ENCODE measurements around the gene SLC1A7. TPM values are rescaled to one million over a fixed set of nuclear protein-coding genes. Genes with fewer than 3 reads are reported as not detected.
A peak's percentile ranks its signal among the peaks of the same experiment; 100 is the strongest.

SLC1A7 gene
- total RNA-seq, 2 donors from 2014 or later = 1.7 to 2.5 TPM

- no peak for DNase-seq (ENCODE audit: low spot score)
- intact Hi-C loops (cut with DNase I) = no loop called here
These were observed 2.5 kb downstream of the SLC1A7 start for GRCh38 chr1:53139951-53140361.

GRCh38 chr1:53138991-53139884, 3.2 kb downstream of the SLC1A7 start:
- no peak for DNase-seq (ENCODE audit: low spot score)
- intact Hi-C loops (cut with DNase I) = no loop called here

- intact Hi-C loops (cut with DNase I) = no loop called here
- no peak for DNase-seq (ENCODE audit: low spot score)
These were observed 4.7 kb downstream of the SLC1A7 start for GRCh38 chr1:53137729-53138128.

- intact Hi-C loops (cut with DNase I) = no loop called here
- no peak for DNase-seq (ENCODE audit: low spot score)
These were observed 6.7 kb downstream of the SLC1A7 start for GRCh38 chr1:53135735-53136114.

GRCh38 chr1:53134961-53135734, 7.3 kb downstream of the SLC1A7 start:
- no peak for DNase-seq (ENCODE audit: low spot score)
- intact Hi-C loops (cut with DNase I) = loop anchor here in 1 of 2 donors (5.0 kb wide), 1 partner anchor 748 kb away; no protein-coding TSS in a partner anchor

GRCh38 chr1:53134042-53134485, 8.4 kb downstream of the SLC1A7 start:
- no peak for DNase-seq (ENCODE audit: low spot score)
- intact Hi-C loops (cut with DNase I) = loop anchor here in 1 of 2 donors (5.0 kb wide), 1 partner anchor 747 kb away; no protein-coding TSS in a partner anchor

GRCh38 chr1:53133261-53134041, 9.0 kb downstream of the SLC1A7 start:
- intact Hi-C loops (cut with DNase I) = loop anchor here in 1 of 2 donors (5.0 kb wide), 1 partner anchor 746 kb away; no protein-coding TSS in a partner anchor
- DNase-seq (ENCODE audit: low spot score) = peak; percentile 26

GRCh38 chr1:53132176-53132575, 10.3 kb downstream of the SLC1A7 start:
- intact Hi-C loops (cut with DNase I) = loop anchor here in 1 of 2 donors (5.0 kb wide), 1 partner anchor 745 kb away; no protein-coding TSS in a partner anchor
- DNase-seq (ENCODE audit: low spot score) = peak; percentile 9

- intact Hi-C loops (cut with DNase I) = loop anchor here in 1 of 2 donors (5.0 kb wide), 1 partner anchor 744 kb away; no protein-coding TSS in a partner anchor
- peak; percentile 17 for DNase-seq (ENCODE audit: low spot score)
These were observed 10.9 kb downstream of the SLC1A7 start for GRCh38 chr1:53131590-53131938.

GRCh38 chr1:53130878-53131589, 11.4 kb downstream of the SLC1A7 start:
- DNase-seq (ENCODE audit: low spot score) = peak; percentile 28
- intact Hi-C loops (cut with DNase I) = loop anchor here in 1 of 2 donors (1.0 to 5.0 kb wide), 2 partner anchors 13 to 744 kb away; no protein-coding TSS in a partner anchor

GRCh38 chr1:53130598-53130877, 11.9 kb downstream of the SLC1A7 start:
- intact Hi-C loops (cut with DNase I) = loop anchor here in 1 of 2 donors (1.0 to 5.0 kb wide), 2 partner anchors 12 to 743 kb away; no protein-coding TSS in a partner anchor
- peak; percentile 30 for DNase-seq (ENCODE audit: low spot score)

GRCh38 chr1:53129891-53130597, 12.4 kb downstream of the SLC1A7 start:
- intact Hi-C loops (cut with DNase I) = loop anchor here in 1 of 2 donors (1.0 to 5.0 kb wide), 2 partner anchors 12 to 743 kb away; no protein-coding TSS in a partner anchor

GRCh38 chr1:53128401-53128800, 14.0 kb downstream of the SLC1A7 start:
- intact Hi-C loops (cut with DNase I) = no loop called here
- peak; percentile 58 for DNase-seq (ENCODE audit: low spot score)

More at GRCh38 chr1:53129891-53130597, 12.4 kb downstream of the SLC1A7 start:
- DNase-seq (ENCODE audit: low spot score) = peak; percentile 36

GRCh38 chr1:53127546-53127945, 14.9 kb downstream of the SLC1A7 start:
- DNase-seq (ENCODE audit: low spot score) = peak; percentile 35
- intact Hi-C loops (cut with DNase I) = no loop called here

- DNase-seq (ENCODE audit: low spot score) = peak; percentile 25
- intact Hi-C loops (cut with DNase I) = no loop called here
These were observed 15.9 kb downstream of the SLC1A7 start for GRCh38 chr1:53126495-53126894.

- intact Hi-C loops (cut with DNase I) = no loop called here
- peak; percentile 47 for DNase-seq (ENCODE audit: low spot score)
These were observed 16.6 kb downstream of the SLC1A7 start for GRCh38 chr1:53125623-53126360.

GRCh38 chr1:53125122-53125521, 17.3 kb downstream of the SLC1A7 start:
- intact Hi-C loops (cut with DNase I) = no loop called here
- DNase-seq (ENCODE audit: low spot score) = peak; percentile 32

Measured in posterior vena cava (tissue), 2 donors.